Ovary (tissue), 9 donors: Measurements from ENCODE around the gene TMEM167A. TPM values are rescaled to one million over a fixed set of nuclear protein-coding genes. Genes with fewer than 3 reads are reported as not detected.

Experiments used
- DNase-seq, 5 donors: peaks; one replicate each; pipeline ENCODE4 v3.0.0-alpha.2; 2019 to 2020
- H3K27ac ChIP-seq, 2 donors: fragments of 200-600 bp; one replicate each; pipeline versions ENCODE4 v1.5.1 to v1.8.0; 2019 to 2022
- H3K27me3 ChIP-seq: fragments of 200-600 bp; one replicate; pipeline ENCODE4 v1.8.0; 2022
- H3K36me3 ChIP-seq: fragments of 200-600 bp; sonication (generic); one replicate; pipeline ENCODE4 v1.5.1; 2019
- H3K4me1 ChIP-seq: one replicate; pipeline ENCODE4 v1.8.1; 2013; ENCODE audit warnings: mild to moderate bottlenecking, moderate library complexity; ENCODE audit not compliant: insufficient read depth
- H3K4me3 ChIP-seq: fragments of 200-600 bp; sonication (generic); one replicate; pipeline ENCODE4 v1.5.1; 2017
- H3K9me3 ChIP-seq, 2 donors: fragments of 200-600 bp in 1 of 2; sonication (generic) in 1 of 2; one replicate each; pipeline versions ENCODE4 v1.5.1 to v1.8.1; 2013 to 2019; ENCODE audit warnings: mild to moderate bottlenecking in 1 of 2, moderate library complexity in 1 of 2
- EP300 ChIP-seq: sonication (generic); formaldehyde crosslinking; IDR thresholded peaks from one replicate; pipeline ENCODE4 v1.6.1; 2017; ENCODE audit warnings: antibody characterized with exemption
- POLR2A ChIP-seq: fragments of 450-650 bp; IDR thresholded peaks from one replicate; pipeline ENCODE4 v1.6.1; 2017; ENCODE audit warnings: antibody characterized with exemption, mild to moderate bottlenecking, moderate library complexity
- WGBS, 3 donors: extraction: QIAGEN DNeasy Blood & Tissue Kit in 1 of 3; methylation state at CpG; one replicate each; pipeline versions ENCODE4 v1.1.5 to v1.1.7; 2013 to 2017; 5-methylcytosine and 5-hydroxymethylcytosine counted together
- intact Hi-C, 4 donors: fragments of 100-400 bp; cut with DNase I; formaldehyde crosslinking; loops; one replicate each; pipeline versions ENCODE4 v1.11.0 to v1.15.1; 2022 to 2023
- polyA plus RNA-seq, 2 donors: library from polyadenylated mRNA; stranded (reverse); fragments of 200-250 nt in 1 of 2; fragments of 350-450 nt in 1 of 2; fragmentation: Illumina TruSeq in 1 of 2; extraction: RNeasy Lipid Tissue Mini Kit (QIAGEN cat#74804) in 1 of 2; gene quantifications; one replicate each; pipeline ENCODE4 v1.2.3, GENCODE V29; 2013 to 2014
- total RNA-seq, 7 donors: library from RNA; depleted of rRNA in 2 of 7; stranded (reverse); fragments of >200 nt in 2 of 7; fragmentation: NEBNext Ultra II Directional in 3 of 7; extraction: Animal tissue kit (Norgen Biotek cat#: 25700) in 3 of 7; gene quantifications; one replicate each; pipeline versions ENCODE4 v1.1.0 to v1.2.4, GENCODE V29; 2016 to 2023
- TF ChIP-seq, protein P1 (sequence below), 3 donors: fragments of 450-650 bp in 2 of 3; fragments of 200-600 bp in 1 of 3; IDR thresholded peaks; one replicate each; pipeline versions ENCODE4 v1.5.1 to v1.8.0; 2016 to 2022; ENCODE audit warnings: antibody characterized with exemption in 3 of 3, mild to moderate bottlenecking in 1 of 3
- donor health status: DM: no; HTN: no; CAD: no; lungs with moderate emphysema.
- donor health status: DM: no; HTN: no; CAD: no.
- donor health status: Bipolar disorder and iron deficiency.
- donor health status: DM: yes; HTN: yes; CAD: no.
- donor health status: DM: no; HTN: no; CAD: no.
- donor health status: DM: yes; HTN: yes; CAD: no.

The TMEM167A gene
- total and polyA plus RNA-seq, 9 donors = 17.8 to 49.2 (median 30.5) TPM

DNA sequence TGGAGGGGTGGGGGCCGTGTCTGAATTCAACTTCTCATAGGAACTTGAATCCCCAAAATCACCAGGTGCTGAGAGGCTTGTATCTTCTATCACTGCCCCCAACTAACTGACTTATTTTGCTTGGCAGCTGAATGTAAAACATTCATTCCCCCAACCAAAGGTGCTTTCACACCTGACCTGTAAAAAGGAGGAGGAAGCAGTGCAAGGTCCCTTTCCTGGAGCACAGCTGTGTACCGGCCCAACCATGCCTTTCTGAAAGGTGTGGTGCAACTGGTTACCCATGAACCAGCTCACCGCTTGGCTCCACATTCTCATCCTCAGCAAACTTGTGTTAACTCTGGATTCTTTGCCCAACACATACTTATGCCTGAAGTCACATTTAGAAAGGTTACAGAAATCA, 34.7 kb downstream of the TMEM167A start:
- H3K27me3 ChIP-seq = no peaks in the 10 kb centered on the region
- no peaks in the 10 kb centered on the region for H3K4me1 ChIP-seq
- no peak overlapping the region for H3K4me3 ChIP-seq
- WGBS, 3 donors = 91 to 94% (median 93%) methylated on average over 3 of the region's 3 CpGs
- intact Hi-C loops = no loop called here
- no peaks in the 10 kb centered on the region for H3K9me3 ChIP-seq
- TF ChIP-seq EP300 (no peak), POLR2A (no peak)
- TF ChIP-seq, protein P1, sequence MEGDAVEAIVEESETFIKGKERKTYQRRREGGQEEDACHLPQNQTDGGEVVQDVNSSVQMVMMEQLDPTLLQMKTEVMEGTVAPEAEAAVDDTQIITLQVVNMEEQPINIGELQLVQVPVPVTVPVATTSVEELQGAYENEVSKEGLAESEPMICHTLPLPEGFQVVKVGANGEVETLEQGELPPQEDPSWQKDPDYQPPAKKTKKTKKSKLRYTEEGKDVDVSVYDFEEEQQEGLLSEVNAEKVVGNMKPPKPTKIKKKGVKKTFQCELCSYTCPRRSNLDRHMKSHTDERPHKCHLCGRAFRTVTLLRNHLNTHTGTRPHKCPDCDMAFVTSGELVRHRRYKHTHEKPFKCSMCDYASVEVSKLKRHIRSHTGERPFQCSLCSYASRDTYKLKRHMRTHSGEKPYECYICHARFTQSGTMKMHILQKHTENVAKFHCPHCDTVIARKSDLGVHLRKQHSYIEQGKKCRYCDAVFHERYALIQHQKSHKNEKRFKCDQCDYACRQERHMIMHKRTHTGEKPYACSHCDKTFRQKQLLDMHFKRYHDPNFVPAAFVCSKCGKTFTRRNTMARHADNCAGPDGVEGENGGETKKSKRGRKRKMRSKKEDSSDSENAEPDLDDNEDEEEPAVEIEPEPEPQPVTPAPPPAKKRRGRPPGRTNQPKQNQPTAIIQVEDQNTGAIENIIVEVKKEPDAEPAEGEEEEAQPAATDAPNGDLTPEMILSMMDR (IDR thresholded peaks at IDR 0.05) = no peak
- no peak for DNase-seq
- no peak overlapping the region for H3K27ac ChIP-seq
- H3K36me3 ChIP-seq = no peaks in the 10 kb centered on the region

DNA sequence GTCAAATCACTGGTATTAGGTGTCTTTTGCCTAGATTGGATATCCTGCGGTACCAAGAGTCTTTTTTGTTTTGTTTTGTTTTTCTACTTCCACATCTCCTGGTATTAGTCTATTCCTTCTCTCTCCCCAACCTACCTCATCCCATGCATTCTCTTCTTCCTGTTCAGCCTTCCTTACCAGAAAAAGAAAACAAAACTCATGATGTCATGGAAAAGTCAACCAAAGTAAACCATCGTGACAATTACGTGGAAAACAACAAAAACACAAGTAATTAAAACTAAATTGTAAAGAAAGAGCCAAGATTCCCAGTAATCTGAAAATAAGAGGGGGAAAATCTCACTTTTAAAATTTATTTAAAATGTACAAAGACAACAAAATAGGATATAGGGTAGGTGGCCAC, 38.3 kb downstream of the TMEM167A start:
- H3K27ac ChIP-seq = no peak overlapping the region
- no peak overlapping the region for H3K4me3 ChIP-seq
- no peaks in the 10 kb centered on the region for H3K4me1 ChIP-seq
- TF ChIP-seq EP300 (no peak), POLR2A (no peak)
- TF ChIP-seq, protein P1 (IDR thresholded peaks at IDR 0.05) = no peak
- no peaks in the 10 kb centered on the region for H3K36me3 ChIP-seq
- no peak for DNase-seq
- intact Hi-C loops = no loop called here
- H3K27me3 ChIP-seq = no peaks in the 10 kb centered on the region
- WGBS, 3 donors = 93 to 98% (median 94%) methylated on average over 3 of the region's 3 CpGs
- no peaks in the 10 kb centered on the region for H3K9me3 ChIP-seq

DNA sequence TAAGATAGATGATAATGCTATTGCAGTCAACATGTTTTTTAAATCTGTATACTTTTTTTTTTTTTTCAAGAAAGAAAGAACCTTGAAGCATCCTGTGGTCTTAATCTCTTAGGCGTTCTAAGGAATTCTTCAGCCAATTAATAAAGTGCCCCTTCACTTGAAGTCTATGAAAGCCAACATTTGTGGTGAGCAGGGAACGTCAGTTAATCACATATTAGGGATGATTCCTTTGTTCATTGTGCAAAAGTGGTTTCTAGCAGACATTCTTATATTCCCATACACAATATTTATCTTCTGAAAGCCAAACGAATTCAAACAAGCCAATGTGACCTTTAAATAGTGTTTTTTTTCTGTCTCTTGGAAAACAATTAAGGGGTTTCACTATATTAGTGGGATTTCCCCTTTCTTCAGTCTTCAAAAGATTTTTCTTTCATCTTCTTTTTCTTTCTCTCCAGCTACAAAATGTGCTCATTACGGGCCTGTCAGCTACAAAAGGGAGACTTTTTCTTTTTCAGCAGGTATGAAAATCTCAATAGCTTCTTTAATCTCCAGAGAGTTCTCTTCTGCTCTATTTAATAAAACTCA, 40.1 kb downstream of the TMEM167A start:
- no peaks in the 10 kb centered on the region for H3K36me3 ChIP-seq
- DNase-seq = no peak
- TF ChIP-seq EP300 (no peak), POLR2A (no peak)
- TF ChIP-seq, protein P1 (IDR thresholded peaks at IDR 0.05) = no peak
- H3K27me3 ChIP-seq = no peaks in the 10 kb centered on the region
- no peak overlapping the region for H3K27ac ChIP-seq
- no peak overlapping the region for H3K4me3 ChIP-seq
- 17 to 24% (median 17%) methylated on average over 4 of the region's 4 CpGs for WGBS, 3 donors
- intact Hi-C loops = no loop called here
- no peaks in the 10 kb centered on the region for H3K4me1 ChIP-seq
- no peaks in the 10 kb centered on the region for H3K9me3 ChIP-seq

DNA sequence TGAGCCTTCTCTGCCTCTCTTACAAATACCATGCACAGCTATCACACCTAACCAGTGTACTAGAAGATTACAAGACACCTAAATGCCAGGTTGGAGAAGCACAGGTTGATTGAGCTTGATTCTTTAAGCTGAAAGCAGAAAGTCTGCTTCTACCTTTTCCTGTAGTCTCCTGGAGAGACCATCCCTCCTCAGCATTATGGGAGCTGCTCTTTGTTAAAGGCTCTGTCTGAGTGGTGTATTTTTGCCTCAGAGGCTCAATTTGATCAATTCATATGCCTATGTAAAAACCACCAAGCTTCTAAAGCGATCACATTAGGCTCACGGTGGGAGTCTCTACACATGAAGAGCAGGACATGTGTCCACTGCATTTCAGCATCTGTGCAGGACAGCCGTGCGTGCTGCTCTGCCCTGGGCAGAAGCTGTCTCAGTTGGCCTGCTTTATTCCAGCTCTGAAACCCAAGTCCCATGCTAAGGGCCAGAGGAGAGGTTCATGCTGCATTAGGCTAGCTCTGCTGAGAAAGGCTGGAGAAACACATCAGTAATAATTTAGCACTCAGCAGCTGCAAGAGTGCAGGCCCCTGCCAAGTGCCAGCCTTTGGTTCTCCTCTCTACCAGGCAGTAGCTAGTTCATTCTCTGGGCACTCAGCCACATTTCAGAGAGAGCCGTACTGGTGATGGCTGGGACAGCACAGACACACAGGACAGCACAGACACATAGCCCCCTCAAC, 41.7 kb downstream of the TMEM167A start:
- H3K27me3 ChIP-seq = no peaks in the 10 kb centered on the region
- DNase-seq = no peak
- H3K36me3 ChIP-seq = no peaks in the 10 kb centered on the region
- TF ChIP-seq, protein P1 (IDR thresholded peaks at IDR 0.05) = no peak
- TF ChIP-seq EP300 (no peak), POLR2A (no peak)
- H3K4me3 ChIP-seq = no peak overlapping the region
- intact Hi-C loops = no loop called here
- no peaks in the 10 kb centered on the region for H3K4me1 ChIP-seq
- no peak overlapping the region for H3K27ac ChIP-seq
- no peaks in the 10 kb centered on the region for H3K9me3 ChIP-seq
- 82 to 86% (median 86%) methylated on average over 5 of the region's 5 CpGs for WGBS, 3 donors
